Ectodermal cell (in vitro differentiated cells): Measurements from ENCODE around the gene OR5M11.

Source experiments
- H3K27ac ChIP-seq: 2 replicates; pipeline ENCODE4 v1.7.0; 2013; ENCODE audit warnings: mild to moderate bottlenecking, low read depth, low read length; ENCODE audit not compliant: insufficient read depth, poor library complexity, severe bottlenecking
- H3K27me3 ChIP-seq: 2 replicates; pipeline ENCODE4 v1.7.0; 2013; ENCODE audit warnings: mild to moderate bottlenecking, low read length; ENCODE audit not compliant: insufficient read depth, control insufficient read depth, poor library complexity, severe bottlenecking
- H3K36me3 ChIP-seq: one replicate; pipeline ENCODE4 v1.7.0; 2013; ENCODE audit warnings: low read length; ENCODE audit not compliant: control insufficient read depth, insufficient read depth
- H3K4me1 ChIP-seq: one replicate; pipeline ENCODE4 v1.7.0; 2013; ENCODE audit warnings: low read length; ENCODE audit not compliant: control insufficient read depth, insufficient read depth
- H3K4me3 ChIP-seq: 2 replicates; pipeline ENCODE4 v1.7.0; 2013; ENCODE audit warnings: low read depth, low read length, control low read depth; ENCODE audit not compliant: insufficient read depth
- H3K9me3 ChIP-seq: 2 replicates; pipeline ENCODE4 v1.7.0; 2013; ENCODE audit warnings: mild to moderate bottlenecking, low read length, moderate library complexity; ENCODE audit not compliant: control insufficient read depth
- WGBS, 2 experiments: methylation state at CpG; one replicate each; pipeline ENCODE4 v1.1.7; 2013; ENCODE audit warnings: missing lambda C conversion rate in 2 of 2; 5-methylcytosine and 5-hydroxymethylcytosine counted together

OR5M11 gene

DNA sequence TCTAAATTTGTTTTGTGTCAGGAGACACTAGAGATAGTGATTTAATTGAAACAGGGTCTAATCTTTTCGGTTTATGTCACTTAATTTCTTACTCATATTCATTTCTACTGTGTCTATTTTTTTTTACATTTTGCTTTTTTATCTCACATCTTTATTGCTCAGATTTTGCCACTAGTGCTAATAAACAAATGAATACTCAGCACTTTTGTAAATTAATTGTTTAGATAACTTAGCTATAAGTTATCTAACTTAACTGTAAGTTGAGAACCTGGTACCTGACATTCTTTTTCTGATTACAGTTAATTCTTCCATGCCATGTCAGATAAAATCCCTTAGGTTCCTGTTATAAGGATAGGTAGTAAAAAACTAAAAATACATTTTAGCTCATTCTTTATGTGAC is 29.8 kb downstream of the OR5M11 start:
- Histone ChIP-seq H3K4me3 (no peak overlapping the region), H3K4me1 (no peaks in the 10 kb centered on the region), H3K36me3 (no peaks in the 10 kb centered on the region), H3K9me3 (no peaks in the 10 kb centered on the region), H3K27ac (no peak overlapping the region), H3K27me3 (no peaks in the 10 kb centered on the region)
- 100% methylated on average over 1 of the region's 1 CpG; no CpG with 5 or more reads in 1 of the 2 experiments for WGBS, 2 experiments

DNA sequence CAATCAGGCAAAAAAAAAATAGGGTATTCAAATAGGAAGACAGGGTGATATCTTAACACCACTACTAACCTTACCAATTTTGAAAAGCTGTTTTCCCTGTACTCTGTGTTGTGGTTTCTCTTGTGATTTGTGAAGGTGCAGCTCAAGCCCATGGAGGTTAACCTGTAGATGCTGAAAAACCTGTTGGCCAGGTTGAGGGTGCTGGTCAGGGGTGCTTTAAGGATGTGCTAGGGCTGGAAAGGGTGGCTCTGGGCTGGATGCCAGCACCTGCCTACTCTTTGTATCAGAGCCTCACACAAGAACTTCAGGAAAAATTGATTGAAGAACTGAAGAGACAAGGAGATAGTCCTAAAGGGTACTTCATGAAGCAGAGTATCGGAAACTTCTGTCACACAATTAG is 33.6 kb downstream of the OR5M11 start:
- H3K4me3 ChIP-seq, result no peak overlapping the region
- 88 to 100% methylated on average over 1 of the region's 1 CpG for WGBS, 2 experiments
- no peaks in the 10 kb centered on the region for H3K27me3 ChIP-seq
- H3K36me3 ChIP-seq, result no peaks in the 10 kb centered on the region
- H3K9me3 ChIP-seq, result no peaks in the 10 kb centered on the region
- H3K4me1 ChIP-seq, result no peaks in the 10 kb centered on the region
- H3K27ac ChIP-seq, result no peak overlapping the region

DNA sequence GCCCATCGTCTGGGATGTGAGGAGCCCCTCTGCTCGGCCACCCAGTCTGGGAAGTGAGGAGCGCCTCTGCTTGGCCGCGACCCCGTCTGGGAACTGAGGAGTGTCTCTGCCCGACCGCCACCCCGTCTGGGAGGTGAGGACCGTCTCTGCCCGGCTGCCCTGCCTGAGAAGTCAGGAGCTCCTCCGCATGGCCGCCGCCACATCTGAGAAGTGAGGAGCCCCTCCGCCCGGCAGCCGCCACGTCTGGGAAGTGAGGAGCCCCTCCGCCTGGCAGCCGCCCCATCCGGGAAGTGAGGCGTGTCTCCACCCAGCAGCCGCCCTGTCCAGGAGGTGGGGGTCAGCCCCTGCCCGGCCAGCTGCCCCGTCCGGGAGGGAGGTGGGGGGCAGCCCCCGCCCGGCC is 46.0 kb downstream of the OR5M11 start:
- Histone ChIP-seq H3K9me3 (no peaks in the 10 kb centered on the region), H3K27me3 (no peaks in the 10 kb centered on the region), H3K27ac (no peak overlapping the region), H3K4me1 (no peaks in the 10 kb centered on the region), H3K36me3 (no peaks in the 10 kb centered on the region), H3K4me3 (no peak overlapping the region)
- WGBS, 2 experiments, result 95 to 96% methylated on average over 28 of the region's 28 CpGs

DNA sequence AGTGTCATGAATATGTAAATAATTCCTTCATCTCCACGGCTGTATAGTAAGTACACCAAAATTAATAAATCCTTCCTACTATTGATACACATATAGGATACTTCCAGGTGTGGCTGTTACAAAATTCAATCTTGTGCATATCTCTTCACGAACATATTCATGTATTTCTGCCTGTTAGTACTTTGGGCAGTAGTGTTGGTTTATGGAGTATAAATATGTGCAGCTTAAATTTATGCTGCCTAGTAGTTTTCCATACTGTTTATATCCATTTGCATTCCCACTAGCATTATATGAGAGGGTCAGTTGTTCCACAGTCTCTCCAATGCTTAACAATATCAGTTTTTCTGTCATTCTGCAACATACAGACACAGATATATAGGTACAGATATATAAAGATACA is 47.9 kb downstream of the OR5M11 start:
- H3K4me3 ChIP-seq, result no peak overlapping the region
- no peaks in the 10 kb centered on the region for H3K9me3 ChIP-seq
- no peaks in the 10 kb centered on the region for H3K4me1 ChIP-seq
- no peaks in the 10 kb centered on the region for H3K27me3 ChIP-seq
- no peak overlapping the region for H3K27ac ChIP-seq
- H3K36me3 ChIP-seq, result no peaks in the 10 kb centered on the region
- WGBS, 2 experiments, result 92% methylated on average over 2 of the region's 2 CpGs; no CpG with 5 or more reads in 1 of the 2 experiments
